CD4-positive, alpha-beta T cell treated with Interleukin-4 for 4 hours (primary cell): ENCODE measurements around the gene PGS1.

Experiments
- DNase-seq: peaks from one replicate; pipeline ENCODE4 v3.0.0-alpha.2; 2020

The PGS1 gene

GRCh38 chr17:78428836-78429617 is 50.6 kb downstream of the PGS1 start:
- DNase-seq: no peak

GRCh38 chr17:78429618-78429995 is 51.2 kb downstream of the PGS1 start:
- DNase-seq: no peak

- no peak for DNase-seq
Observed at GRCh38 chr17:78430892-78431691, 52.6 kb downstream of the PGS1 start.

GRCh38 chr17:78431692-78431958 is 53.2 kb downstream of the PGS1 start:
- DNase-seq: no peak

- DNase-seq: no peak
Observed at GRCh38 chr17:78432226-78433012, 54.0 kb downstream of the PGS1 start.

- DNase-seq: no peak
Observed at GRCh38 chr17:78433013-78433727, 54.7 kb downstream of the PGS1 start.

GRCh38 chr17:78433780-78434335 is 55.4 kb downstream of the PGS1 start:
- DNase-seq: no peak

GRCh38 chr17:78434455-78435329 is 56.2 kb downstream of the PGS1 start:
- DNase-seq: no peak

GRCh38 chr17:78435330-78436005 is 57.0 kb downstream of the PGS1 start:
- DNase-seq: no peak

GRCh38 chr17:78437508-78438169 is 59.2 kb downstream of the PGS1 start:
- no peak for DNase-seq

- DNase-seq: no peak
Observed at GRCh38 chr17:78438271-78438691, 59.8 kb downstream of the PGS1 start.

GRCh38 chr17:78438694-78439325 is 60.4 kb downstream of the PGS1 start:
- DNase-seq: no peak

- no peak for DNase-seq
Observed at GRCh38 chr17:78441271-78441971, 63.0 kb downstream of the PGS1 start.

GRCh38 chr17:78442648-78443218 is 64.3 kb downstream of the PGS1 start:
- no peak for DNase-seq

GRCh38 chr17:78444392-78444791 is 65.9 kb downstream of the PGS1 start:
- no peak for DNase-seq

- DNase-seq: no peak
Observed at GRCh38 chr17:78446833-78447232, 68.4 kb downstream of the PGS1 start.

- DNase-seq: no peak
Observed at GRCh38 chr17:78448356-78448993, 70.0 kb downstream of the PGS1 start.

- no peak for DNase-seq
Observed at GRCh38 chr17:78449983-78450595, 71.6 kb downstream of the PGS1 start.
